ENCODE measurements around the gene TP53TG5. TPM values are rescaled to one million over a fixed set of nuclear protein-coding genes. Genes with fewer than 3 reads are reported as not detected.

The TP53TG5 gene
- total RNA-seq, 1 experiment from 2014 or later = not detected

GRCh38 chr20:45405571-45406259, 27.6 kb upstream of the TP53TG5 start:
- DNase-seq (ENCODE audit: low read depth) = no peak

DNA sequence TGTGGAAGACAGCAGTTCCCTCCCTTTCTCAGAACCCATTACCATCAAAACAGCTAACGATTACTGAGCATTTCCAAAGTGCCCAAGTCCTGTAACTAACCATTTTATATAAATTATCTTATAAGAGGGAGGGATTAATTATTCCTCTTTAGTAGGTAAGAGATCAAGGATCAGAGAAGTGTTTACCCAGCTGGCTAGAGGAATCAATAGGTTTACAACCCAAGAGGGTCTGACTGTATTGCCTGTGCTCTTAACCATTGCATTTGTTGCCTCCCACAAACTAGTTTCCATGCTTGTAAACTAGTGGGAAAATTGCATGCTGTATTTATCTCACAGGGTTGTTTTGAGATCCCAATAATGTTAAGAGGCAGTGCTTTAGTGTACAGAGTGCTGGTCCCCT, 26.3 kb upstream of the TP53TG5 start:
- DNase-seq (ENCODE audit: low read depth) = no peak

GRCh38 chr20:45402946-45403345, 24.8 kb upstream of the TP53TG5 start:
- no peak for DNase-seq (ENCODE audit: low read depth)

- DNase-seq (ENCODE audit: low read depth) = no peak
Observed at GRCh38 chr20:45400346-45401031, 22.4 kb upstream of the TP53TG5 start.

- DNase-seq (ENCODE audit: low read depth) = no peak
Observed at GRCh38 chr20:45399018-45399417, 20.9 kb upstream of the TP53TG5 start.

- DNase-seq (ENCODE audit: low read depth) = no peak
Observed at GRCh38 chr20:45395114-45395415, 16.9 kb upstream of the TP53TG5 start.

DNA sequence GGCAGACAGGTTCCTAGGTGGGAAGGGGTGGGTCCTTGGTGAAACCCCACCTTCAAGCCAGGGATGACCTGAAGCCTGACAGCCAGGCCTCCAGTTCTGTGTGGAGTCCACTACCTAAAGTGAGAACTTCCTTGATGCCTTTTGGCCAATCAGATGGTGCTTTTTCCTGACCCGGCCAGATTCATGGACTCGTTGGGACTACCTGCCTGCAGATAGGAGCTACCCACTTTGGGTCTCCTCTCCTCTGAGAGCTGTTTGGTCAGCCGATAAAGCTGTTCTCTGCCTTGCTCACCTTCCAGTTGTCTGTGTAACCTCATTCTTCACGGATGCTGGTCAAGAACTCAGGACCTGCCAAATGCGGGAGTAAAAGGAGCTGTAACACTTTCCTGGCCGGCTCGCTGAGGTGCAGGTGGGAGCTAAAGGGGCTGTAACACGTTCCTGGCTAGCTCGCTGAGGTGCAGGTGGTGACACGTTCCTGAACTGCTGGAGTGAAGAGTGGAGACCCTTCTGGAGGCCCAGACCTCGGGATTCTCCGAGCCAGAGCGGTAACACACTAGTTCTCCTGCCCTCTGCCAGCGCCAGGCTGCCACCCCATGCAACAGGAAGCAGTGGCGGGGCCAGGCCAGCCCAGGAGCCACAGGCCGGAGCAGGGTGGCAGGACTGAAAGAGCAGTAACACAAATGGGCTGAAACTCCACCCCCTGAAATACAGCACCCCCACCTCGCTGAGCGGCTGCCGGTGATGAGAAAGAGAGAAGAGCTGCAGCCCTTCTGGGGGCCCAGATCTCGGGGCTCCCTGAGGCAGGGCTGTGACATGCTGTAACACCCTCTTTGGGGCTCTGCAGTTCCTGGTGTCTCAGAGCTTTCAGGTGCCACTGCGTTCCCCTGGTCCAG, 16.3 kb upstream of the TP53TG5 start:
- DNase-seq (ENCODE audit: low read depth) = no peak

- no peak for DNase-seq (ENCODE audit: low read depth)
Observed at GRCh38 chr20:45392733-45393132, 14.6 kb upstream of the TP53TG5 start.

- DNase-seq (ENCODE audit: low read depth) = no peak
Observed at GRCh38 chr20:45391559-45391958, 13.4 kb upstream of the TP53TG5 start.

DNA sequence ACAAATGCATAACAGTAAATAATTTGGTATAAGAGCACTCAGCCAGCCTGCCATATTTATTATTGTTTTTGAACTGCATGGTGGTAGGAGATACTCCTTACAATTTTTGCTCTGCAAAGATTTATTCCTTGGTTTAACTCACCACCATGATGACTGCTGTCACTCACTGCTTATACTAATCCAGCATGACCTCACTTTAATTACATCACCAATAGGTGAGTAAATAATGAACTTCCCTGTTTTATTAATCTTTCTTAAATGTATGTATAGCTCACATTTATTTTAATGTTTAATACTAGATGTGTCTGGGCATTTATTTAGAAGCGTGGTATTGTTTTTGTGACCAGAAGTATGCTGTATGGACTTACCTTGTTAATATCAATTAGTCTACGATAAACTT, 12.8 kb upstream of the TP53TG5 start:
- DNase-seq (ENCODE audit: low read depth) = no peak

DNA sequence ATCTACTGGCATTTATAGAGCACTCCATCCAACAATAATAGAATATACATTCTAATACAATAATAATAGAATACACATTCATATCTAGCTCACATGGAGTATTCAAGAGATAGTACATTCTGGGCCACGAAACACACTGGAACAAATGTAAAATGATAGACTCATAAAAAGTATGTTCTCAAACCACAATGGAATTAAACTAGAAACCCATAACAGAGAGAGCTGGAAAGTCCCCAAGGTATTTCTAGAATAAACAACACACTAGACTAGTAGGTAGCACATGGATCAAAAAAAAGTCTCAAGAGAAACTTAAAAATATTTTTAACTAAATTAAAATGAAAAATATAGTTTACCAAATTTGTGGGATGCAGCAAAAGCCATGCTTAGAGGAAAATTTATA, 9.1 kb upstream of the TP53TG5 start:
- no peak for DNase-seq (ENCODE audit: low read depth)

- no peak for DNase-seq (ENCODE audit: low read depth)
Observed at GRCh38 chr20:45377269-45377668, 856 bp downstream of the TP53TG5 start.

DNA sequence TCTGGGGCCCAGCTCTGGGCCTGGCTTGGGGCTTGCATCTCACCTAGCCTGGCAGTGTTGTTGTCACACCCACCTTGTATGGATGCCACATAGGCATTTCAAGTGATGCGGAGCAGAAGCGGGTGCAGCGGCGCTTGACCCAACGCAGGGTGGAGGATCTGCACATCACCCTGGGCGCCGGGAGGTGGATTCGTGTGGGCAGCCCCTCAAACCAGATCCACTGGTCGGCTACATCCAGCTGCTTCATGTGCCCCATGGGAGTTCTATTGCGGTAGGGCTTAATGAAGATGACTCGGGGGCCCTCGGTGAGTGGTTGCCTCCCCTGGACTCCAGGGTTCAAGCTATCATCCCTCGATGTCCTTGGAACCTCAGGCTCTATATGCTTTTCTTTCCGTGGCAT, 3.2 kb downstream of the TP53TG5 start:
- no peak for DNase-seq (ENCODE audit: low read depth)

GRCh38 chr20:45374101-45374467, 4.0 kb downstream of the TP53TG5 start:
- DNase-seq (ENCODE audit: low read depth) = no peak

- DNase-seq (ENCODE audit: low read depth) = peak; percentile 86
Observed at GRCh38 chr20:45373353-45374100, 4.6 kb downstream of the TP53TG5 start.

DNA sequence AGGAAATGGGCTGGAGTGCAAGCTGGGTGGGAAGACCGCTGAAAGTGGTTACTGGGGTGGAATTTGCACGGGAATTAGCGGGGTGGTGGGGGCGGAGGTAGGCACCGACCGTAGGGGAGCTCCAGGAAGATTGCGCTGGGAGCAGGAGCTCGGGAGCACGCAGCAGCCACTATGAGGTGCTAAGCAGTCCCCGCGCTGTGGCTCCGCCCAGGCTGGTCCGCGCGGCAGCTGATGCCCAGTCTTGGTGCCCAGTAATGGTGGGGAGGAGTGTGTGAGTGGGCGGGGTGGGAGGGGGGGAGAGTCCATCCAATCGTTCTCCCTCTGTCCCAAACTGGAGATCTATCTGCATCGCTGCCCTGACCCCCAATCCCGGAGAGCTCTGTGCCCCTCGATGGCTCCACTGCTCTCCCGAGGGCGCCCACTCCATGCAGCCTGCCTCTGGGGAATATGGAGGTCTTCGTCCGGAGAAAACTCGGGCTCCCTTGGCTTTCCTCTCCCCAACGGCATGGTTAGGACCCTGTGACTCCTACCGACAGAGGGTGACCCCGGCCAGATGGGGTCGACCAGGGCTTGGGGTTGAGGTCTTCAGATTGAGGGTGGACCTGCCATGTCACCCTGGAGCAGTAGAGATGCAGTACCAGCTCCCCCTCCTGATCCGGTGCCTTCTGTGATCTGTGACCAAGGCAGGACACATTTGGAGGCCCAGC, 5.3 kb downstream of the TP53TG5 start:
- no peak for DNase-seq (ENCODE audit: low read depth)

GRCh38 chr20:45372241-45372640, 5.9 kb downstream of the TP53TG5 start:
- DNase-seq (ENCODE audit: low read depth) = no peak

DNA sequence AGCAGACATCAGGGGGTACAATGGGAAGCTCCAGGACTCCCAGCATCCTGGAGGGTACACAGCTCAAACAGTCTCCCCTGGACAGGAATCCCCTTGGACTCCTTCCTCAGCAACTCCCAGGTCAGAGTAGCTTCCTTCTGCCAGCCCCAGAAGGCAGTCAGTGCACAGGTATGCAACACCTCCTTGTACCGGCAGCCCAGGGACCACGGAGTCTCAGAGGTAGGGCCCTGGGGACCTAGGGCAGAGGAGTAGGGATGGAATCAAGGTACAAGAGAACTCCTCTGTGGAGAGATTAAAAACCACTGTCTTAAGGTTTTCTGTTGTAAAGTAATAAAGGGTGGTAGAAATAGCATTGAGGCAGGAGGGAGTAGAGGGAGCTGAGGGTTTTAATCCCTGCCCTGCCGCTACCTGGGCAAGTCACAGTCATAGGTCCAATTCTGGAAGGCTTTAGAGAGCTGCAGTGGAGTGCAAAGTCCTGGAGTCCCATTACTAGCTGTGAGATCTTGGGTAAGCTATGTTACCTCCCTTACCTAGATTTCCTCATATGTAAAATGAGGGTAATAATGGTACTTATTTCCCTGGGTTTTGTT, 7.5 kb downstream of the TP53TG5 start:
- DNase-seq (ENCODE audit: low read depth) = no peak

- DNase-seq (ENCODE audit: low read depth) = no peak
Observed at GRCh38 chr20:45368221-45368980, 9.7 kb downstream of the TP53TG5 start.

DNA sequence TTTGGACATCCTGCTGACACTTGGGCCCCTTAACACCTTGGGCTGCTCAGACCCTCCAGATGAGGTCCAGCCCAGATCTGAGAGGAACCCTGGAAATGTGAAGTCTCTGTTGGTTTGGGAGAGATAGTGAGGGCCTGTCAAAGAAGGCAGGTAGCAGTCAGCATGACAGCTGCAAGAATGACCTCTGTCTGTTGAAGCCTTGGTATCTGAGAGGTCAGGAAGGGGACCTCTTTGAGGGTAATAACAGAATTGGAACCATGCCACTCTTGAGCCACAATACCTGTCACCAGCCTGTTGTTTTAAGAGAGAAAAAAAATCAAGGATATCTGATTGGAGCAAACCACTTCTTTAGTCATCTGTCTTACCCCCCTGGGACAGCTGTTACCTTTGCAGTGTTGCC, 11.0 kb downstream of the TP53TG5 start:
- no peak for DNase-seq (ENCODE audit: low read depth)

All from Daoy (cell line).